Right ventricle myocardium superior (tissue), 1 donor: ENCODE data around the gene ZNRD2. TPM values are rescaled to one million over a fixed set of nuclear protein-coding genes. Genes with fewer than 3 reads are reported as not detected.

Source experiments
- ATAC-seq: fragments of 200-7000 bp; cut with Tn5 transposase; one replicate; pipeline ENCODE4 v1.9.1; 2020; ENCODE audit warnings: mild to moderate bottlenecking; ENCODE audit not compliant: poor library complexity
- DNase-seq: peaks from one replicate; pipeline ENCODE4 v3.0.0-alpha.2; 2020
- intact Hi-C: fragments of 100-400 bp; cut with DNase I; formaldehyde crosslinking; loops from one replicate; pipeline ENCODE4 v1.11.2; 2022
- total RNA-seq: library from RNA; stranded (reverse); fragmentation: NEBNext Ultra II Directional; extraction: Animal tissue kit (Norgen Biotek cat#: 25700); gene quantifications from one replicate; pipeline ENCODE4 v1.2.1, GENCODE V29; 2021
- donor health status: DM: no; HTN: yes; CAD: no; lungs with severe emphysema.

The ZNRD2 gene
- total RNA-seq, 1 donor from 2014 or later, result 23.2 TPM

DNA sequence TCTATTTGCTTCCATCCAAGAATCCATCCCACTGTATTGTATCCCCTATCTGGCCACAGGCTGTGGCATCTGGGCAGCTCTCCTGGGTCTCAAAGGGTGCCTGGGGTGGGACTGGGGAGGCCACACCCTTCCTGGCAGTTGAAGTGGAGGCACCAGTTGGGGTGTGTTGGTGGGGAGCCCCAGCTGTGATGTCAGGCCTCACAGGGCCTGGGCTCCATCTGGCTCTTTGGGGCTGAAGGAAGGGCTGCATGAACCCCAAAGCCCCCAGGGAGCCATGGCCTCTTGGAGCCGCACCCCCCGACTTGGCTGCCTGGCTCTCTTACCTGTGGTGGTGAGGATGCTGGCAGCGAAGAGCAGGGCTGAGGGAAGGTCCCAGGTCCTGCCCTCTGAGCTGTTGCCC lies 24.9 kb downstream of the ZNRD2 start:
- DNase-seq, result no peak

DNA sequence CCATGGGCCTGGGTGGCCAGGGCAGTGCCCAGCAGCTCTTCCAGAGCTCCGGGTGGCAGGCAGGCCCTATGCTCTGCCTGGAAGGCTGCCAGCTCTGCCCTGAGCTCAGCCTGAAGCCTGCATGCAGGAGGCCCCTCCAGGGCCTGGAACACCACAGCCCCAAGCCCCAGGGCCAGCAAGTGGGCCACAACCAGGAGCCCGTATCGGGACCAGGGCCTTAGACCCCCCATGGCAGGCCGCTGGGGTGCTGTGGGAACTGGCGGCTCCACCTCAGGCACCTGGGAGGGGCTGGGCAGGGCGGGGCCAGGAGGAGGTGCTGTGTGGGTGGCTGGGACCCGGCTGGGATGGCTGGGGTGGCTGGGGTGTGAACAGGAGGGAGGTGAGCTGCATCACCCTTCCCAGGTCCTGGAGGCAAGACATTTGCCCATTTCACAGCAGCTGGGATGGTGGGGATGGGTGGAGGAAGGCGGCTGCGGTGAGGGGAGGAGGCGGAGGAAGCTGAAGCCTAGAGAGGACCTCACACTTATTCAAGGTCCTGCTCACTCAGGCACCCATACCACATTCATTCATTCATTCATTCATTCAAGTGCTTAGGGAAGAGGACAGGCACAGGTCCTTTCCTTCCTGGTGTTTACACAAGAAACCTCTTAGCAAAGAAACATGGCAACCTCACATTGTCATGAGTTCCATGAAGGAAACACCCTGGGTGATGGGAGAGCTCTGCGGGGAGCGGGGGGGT lies 25.4 kb downstream of the ZNRD2 start, which contains the start of gene KCNK7:
TSS of gene KCNK7 (minus strand) at position 258 of the 739 bp plus-strand sequence. CDS start at position 230, 28 bp downstream.
- no peak for DNase-seq
- no peak for ATAC-seq
- intact Hi-C loops, result no loop called here

More for the DNA sequence above, 24.9 kb downstream of the ZNRD2 start:
- intact Hi-C loops, result no loop called here
- no peak for ATAC-seq

DNA sequence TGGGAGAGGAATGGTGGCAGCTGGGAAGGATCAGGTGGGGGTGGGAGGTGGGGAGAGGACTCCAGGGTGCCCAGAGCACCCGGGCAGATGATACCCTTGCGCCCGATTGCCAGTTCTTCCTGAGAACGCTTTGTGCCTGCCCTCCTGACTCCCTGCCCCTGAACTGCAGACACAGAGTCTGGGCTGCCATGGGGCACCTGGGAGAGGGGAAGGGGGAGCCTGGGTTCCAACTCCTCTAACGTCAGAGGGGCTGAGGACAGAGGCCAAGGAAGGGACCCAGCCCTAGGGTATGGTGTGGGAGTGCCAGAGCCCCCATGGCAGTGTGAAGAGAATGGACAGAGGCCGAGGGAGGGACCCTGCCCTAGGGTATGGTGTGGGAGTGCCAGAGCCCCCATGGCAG lies 26.2 kb downstream of the ZNRD2 start:
- intact Hi-C loops, result no loop called here
- no peak for DNase-seq
- no peak for ATAC-seq

DNA sequence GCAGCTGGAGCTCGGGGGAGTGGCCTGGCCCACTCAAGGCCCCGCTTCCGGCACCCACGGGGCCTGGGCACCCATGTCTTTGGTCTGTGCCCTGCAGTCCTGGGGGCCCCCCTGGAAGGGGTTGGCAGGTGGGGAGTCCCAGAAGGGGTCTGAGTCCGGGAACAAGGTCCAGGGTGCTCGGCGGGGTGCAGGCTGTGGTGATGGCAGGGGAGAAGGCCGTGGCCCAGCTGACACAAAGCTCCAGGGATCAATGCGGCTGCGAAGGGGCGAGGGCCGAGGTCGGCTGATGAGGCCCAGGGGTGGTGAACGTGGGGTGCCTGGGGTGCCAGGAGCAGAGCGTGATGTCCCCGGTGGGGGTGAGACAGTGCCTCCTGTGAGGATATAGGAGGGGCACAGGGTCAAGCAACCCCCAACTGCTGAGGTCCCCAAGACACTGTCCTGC lies 28.0 kb downstream of the ZNRD2 start:
- intact Hi-C loops, result no loop called here
- DNase-seq (no peak), ATAC-seq (no peak)

DNA sequence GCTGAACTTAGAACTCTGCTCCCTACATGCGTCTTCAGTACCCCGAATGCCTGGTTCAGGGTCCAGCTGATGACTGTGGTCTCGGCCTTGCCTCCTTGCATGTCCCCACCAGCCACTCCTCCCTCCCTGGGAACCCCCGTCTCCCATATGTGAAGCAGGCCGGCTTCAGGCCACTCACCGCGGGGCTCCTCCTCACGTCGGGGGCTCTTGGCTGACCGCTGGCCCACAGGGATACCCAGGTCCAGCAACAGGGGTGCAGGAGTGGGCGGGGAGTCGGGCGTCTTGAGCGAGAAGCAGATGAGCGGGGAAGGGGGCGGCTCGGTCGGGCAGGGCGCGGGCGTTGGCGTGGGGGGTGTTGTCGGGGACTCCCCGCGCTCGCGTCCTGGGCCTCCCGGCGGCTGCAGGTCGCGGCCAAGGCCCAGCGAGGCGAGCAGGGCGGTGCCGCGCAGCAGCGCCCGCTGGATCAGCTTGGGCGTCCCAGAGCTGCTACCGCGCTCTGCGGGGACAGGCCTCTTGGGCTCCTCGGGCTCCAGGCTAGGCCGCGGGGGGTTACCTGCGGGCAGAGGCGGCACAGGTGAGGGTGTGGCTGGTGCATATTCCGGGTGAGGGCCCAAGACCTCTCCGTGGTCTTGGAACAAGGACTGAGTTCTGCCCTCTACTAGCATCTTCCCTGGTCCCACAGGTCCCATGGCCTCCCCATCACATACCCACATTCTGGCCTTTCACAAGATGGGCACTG lies 29.1 kb downstream of the ZNRD2 start:
- intact Hi-C loops, result no loop called here
- ATAC-seq (no peak), DNase-seq (no peak)

DNA sequence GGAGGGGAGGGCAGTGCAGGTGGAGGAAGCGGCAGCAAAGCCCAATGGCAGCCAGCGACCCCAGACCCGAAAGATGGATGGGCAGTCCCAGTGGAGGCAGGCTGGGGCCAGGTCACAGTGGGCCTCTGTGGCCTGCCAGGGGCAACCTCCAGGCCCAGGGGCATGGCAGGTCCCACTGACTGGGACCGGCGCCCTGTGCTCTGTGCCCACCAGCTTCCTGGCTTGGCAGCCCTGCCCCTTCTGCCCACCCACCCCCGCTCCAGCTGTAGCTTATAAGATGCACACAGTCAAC lies 29.6 kb downstream of the ZNRD2 start:
- ATAC-seq, result no peak
- intact Hi-C loops, result no loop called here
- no peak for DNase-seq

DNA sequence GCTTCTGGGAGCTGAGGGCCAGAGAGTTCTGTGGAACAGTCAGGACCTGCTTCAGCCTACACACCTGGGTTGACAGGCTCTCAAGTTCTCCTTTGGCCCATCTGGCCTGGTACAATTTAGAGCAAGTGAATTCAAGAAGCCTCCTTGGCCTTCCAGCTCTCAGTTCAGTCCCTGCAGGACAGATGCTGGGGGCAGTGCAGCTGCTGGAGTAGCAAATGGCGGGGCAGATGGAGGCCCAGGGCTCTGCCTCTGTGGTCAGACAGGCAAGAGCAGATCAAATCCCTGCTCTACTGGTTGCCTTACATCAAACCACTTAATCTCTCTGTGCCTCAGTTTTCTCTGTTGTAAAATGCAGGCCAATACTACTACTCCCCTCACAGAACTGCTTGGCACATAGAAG lies 34.0 kb downstream of the ZNRD2 start:
- intact Hi-C loops, result no loop called here
- ATAC-seq, result no peak
- DNase-seq, result no peak

DNA sequence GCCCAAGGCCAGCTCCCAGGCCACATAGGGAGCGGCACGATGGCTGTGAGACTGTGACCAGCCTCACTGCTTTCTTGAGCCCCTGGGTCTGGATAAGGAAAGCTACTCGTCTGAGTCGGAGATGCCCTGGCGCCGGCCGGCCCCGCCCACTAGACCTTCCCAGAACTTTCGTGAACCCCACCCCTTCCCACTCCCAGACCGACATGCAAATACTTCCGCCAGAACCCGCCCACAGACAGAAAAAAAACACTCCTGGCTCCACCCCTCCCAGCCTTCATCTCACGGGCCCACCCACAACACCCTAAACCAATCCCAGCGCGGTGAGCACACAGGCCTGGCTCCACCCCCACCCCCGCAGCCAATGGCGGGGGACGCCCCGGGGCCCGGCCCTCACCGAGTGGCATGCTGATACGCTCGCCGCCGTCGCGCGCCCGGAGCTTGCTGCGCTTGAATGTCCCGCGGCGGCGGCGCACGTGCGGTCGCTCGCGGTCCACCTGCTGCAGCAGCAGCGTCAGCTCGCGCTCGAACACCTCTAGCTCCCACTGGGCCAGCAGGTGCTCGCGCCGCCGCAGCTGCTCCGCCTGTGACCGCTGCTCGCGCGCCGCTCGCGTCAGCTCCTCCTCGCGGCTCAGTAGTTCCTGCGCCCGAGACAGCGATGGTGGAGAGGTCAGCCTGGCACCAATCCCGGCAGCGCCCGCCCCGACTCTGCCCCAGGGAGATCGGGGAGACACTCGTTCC lies 36.8 kb downstream of the ZNRD2 start:
- DNase-seq, result peak; percentile 95
- peak; percentile 97 for ATAC-seq
- intact Hi-C loops, result loop anchor here (5.0 kb wide), 1 partner anchor 35 kb away; the partner anchor contains the start of genes FAM89B and ZNRD2

DNA sequence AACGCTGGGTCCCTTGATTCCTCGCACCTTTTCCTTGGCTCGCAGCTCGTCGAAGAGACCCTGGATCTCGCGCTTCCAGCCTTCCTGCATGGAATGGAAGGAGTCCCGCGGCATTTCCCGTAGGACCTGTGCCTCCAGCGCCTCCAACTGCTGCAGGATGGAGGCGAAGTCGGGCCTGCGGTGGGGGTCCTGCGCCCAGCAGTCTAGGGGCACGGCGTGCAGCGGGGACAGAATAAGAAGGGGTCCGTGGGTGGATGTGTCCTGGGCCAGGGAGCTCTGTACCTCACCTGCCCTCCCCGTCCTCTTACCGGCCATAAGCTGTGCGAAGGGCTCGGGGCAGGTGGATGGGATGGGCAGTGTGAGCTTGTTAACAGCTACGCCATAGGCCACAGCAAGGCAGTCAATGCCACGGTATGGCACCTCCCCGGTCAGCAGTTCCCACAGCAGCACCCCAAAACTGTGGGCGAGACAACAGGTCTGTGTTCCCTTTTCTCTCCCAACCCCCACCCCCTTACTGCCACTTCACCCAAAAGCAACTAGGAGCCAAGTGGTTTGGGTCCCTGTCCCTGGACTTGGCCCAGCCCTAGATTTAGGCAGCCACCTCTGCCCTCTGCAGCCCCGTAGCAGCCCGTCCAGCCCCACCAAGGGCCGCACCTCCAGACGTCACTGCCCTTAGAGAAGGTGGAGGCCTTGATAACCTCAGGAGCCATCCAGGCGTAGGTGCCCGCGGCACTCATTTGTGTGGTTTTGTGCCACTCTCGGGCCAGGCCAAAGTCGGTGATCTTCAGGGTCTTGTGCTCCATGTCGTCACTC lies 37.5 kb downstream of the ZNRD2 start:
- no peak for ATAC-seq
- intact Hi-C loops, result loop anchor here (5.0 kb wide), 1 partner anchor 36 kb away; the partner anchor contains the start of genes FAM89B and ZNRD2

DNA sequence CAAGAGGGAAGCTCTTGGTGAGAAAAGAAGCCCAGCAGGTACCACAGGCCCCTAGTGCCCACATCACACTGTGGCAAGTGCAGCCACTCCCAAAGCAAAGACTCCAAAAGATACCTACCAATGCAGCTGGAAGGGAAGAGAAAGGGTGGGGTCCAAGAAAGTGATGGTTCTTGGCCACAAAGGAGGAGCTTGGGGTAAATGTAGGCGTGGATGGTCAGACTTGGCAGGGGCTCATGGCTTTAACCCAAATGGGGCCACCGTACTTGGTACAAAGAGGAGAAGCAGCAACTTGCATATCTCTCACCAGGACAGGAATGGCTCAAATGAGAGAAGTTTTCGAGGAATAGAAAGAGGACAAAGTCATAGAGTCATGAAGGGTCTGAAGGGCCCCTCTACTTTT lies 39.0 kb downstream of the ZNRD2 start:
- intact Hi-C loops, result loop anchor here (5.0 kb wide), 1 partner anchor 37 kb away; the partner anchor contains the start of genes FAM89B and ZNRD2
- ATAC-seq, result no peak
- no peak for DNase-seq

More for the DNA sequence above, 37.5 kb downstream of the ZNRD2 start:
- DNase-seq, result no peak

DNA sequence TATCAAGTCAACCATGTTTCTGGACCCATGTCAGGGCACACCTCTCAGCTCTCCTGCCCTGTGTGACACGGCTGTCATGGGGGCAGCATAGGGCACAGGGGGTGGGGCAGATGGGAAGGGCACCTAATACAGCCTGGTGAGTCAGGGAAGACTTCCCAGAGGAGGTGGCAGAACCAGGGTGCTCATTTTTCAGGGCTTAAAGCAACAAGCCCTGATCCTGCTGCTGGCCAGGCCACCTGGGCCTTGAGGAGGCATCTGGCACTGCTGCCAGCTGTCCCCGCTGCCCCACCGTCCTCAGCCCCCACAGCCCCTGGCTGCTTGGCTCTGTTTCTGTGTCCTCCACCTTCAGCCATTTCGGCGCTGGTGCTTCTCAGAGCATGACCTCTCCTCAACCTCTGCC lies 39.4 kb downstream of the ZNRD2 start:
- DNase-seq, result no peak
- ATAC-seq, result no peak
- intact Hi-C loops, result loop anchor here (5.0 kb wide), 1 partner anchor 37 kb away; the partner anchor contains the start of genes FAM89B and ZNRD2

DNA sequence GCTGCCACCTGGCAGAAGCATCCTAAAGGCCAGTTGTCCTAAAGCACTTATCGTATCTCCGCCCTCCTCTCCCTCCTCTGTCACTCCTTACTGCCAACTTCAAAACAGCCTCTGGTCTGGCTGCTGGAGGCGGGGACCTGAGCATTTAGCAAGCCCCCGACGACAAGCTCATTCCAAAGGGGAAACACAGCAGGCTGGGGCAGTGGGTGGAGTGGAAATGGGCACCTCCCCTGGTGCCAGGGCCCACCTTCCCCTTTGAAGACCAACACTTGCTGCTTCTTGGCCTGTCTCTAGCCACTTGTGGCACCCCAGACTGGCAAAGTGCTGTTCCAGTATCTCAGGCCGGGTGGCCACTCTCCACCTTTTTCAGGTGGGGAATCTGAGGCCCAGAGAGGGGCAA lies 40.1 kb downstream of the ZNRD2 start:
- intact Hi-C loops, result no loop called here
- ATAC-seq (no peak), DNase-seq (no peak)

DNA sequence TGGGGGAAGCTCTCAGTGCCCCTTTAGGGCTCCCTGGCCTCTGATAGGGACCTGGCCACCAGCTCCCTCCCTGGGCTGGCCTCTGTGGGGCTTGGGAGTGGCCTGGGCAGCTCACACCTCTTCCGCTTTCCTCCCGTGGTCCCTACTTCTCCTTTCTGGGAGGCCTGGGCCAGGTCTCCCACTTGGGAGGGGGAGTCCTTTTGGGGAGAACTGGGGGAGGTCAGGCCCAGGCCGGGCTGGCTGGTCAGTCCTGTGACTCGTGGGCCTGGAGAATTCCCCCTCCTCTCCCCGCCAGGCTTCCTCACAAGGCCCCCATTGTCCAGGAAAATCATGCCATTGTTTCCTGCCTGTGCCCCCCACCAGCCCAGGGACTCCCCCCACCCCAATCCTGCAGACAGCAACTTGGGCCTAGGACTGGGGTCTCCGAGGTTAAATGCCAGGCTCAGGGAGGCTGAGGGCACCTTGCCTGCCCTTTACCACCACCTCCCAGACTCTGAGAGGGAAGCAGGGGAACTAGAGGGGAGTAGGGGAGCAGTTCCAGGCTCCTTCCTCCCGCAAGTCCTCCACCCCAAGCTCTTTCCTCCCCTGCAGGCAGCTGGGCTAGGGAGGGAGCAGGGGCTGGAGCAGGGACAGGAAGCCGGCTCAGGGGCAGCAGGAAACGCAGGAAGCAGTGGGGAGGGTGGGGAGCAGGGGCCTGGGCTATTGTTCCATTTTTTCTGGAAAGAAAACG lies 40.9 kb downstream of the ZNRD2 start:
- peak; percentile 78 for DNase-seq
- ATAC-seq, result no peak

DNA sequence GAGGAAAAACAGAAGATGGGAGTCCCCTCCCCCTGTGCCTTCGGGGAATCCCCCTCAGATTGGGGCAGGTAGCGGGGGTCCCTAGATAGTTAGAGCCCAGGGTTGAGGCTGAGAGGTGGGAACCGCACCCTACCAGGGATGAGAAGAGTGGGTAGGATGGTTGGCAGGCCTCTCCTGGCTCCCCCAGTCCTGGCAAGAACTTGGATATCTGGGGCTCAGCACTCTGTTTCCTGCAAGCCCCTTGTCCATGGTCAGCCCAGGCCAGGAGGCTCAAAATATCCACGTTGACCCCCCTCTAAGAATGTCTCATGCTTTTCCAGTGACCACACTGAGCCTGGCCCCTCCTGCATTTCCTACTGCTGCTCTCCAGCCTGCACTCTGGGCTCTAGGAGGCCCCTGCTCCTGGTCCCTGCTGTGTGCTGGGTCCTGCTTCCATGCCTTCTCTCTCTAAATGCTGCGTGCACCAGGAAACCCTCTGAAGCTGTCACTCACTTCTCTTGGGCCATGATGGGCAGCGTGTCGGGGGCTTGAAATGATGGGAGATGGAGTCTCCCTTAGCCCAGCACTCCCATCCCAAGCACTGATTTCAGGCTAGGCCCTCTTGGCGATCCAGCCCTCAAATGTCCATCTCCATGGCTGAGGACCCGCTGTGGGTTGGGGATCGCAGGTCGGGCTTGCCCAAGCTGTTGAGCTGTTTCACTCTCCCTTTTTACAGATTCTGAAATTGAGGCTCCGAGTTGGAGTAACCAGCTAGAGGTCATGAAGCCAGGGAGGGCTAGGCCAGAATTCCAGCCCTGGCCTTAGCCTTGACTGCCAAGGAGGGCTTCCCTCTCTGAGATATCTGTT lies 41.7 kb downstream of the ZNRD2 start:
- no peak for DNase-seq
- intact Hi-C loops, result no loop called here
- ATAC-seq, result no peak

More for the DNA sequence above, 40.9 kb downstream of the ZNRD2 start:
- intact Hi-C loops, result no loop called here

DNA sequence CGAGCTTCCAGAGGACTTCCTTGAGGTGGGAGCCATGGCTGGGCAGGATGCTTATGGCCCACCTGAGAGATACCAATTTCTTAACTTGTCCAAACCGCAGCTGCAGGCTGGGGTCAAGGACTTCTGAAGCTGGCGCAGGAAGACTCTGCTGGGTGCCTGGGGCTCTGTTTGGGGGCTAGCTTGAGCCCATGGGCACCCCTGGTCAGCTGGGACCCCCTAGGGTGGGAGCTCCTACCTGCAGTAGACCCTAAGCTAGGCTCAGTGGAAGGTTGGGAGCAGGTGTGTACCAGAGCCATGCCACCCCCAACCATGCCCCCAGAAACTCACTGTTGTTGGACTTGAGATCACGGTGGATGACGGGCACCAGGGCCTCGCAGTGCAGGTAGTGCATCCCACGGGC lies 42.4 kb downstream of the ZNRD2 start:
- intact Hi-C loops, result no loop called here
- DNase-seq, result no peak
- no peak for ATAC-seq

DNA sequence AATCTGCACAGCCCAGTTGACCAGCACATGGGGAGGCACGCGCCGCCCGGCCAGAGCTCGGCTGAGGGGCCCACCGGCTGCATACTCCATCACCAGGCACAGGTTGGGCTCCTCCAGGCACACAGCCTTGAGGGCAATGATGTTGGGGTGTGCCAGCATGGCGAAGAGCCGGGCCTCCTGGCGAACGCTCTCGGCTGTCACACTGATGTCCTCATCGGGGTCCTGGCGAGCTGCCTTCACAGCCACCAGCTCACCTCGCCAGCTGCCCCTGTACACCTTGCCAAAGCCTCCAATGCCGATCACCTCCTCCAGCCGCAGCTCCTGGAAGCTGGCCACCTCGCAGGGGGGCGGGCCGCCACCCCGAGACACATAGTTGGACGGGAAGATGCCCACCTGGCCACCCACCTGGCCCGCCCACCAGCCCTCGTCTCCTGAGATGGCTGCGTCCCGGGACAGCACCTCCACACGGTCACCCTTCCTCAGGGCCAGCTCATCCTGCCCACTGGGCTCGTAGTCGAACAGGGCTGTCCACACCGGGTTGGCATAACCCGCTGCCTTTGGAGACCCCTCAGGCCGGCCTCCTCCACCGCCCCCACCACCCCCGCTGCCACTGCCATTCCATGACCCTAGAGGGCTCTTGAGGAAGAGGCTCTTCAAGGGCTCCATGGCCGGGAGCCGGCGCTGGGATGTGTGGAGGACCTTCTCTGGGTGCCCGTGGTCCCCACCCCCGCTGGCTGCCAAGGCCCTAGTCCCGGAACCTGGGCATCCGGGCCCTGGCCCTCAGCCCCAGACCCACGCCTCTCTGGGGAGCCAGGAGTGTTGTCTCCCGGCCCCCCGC lies 43.0 kb downstream of the ZNRD2 start:
- DNase-seq (no peak), ATAC-seq (no peak)
- intact Hi-C loops, result no loop called here
